GM23248 (cell line): ENCODE measurements around the gene GSTM2.

Experiments used
- EZH2 ChIP-seq: fragments of 200-600 bp; sonication (generic); IDR thresholded peaks from 2 replicates; pipeline ENCODE4 v1.6.1; 2018; ENCODE audit warnings: antibody characterized with exemption, mild to moderate bottlenecking; ENCODE audit not compliant: insufficient read depth, poor library complexity, severe bottlenecking
- EZH2phosphoT487 ChIP-seq: fragments of 200-600 bp; sonication (generic); IDR thresholded peaks from 2 replicates; pipeline ENCODE4 v1.6.1; 2018; ENCODE audit warnings: antibody characterized with exemption, moderate library complexity, mild to moderate bottlenecking, low read depth; ENCODE audit not compliant: insufficient read depth

- no peak for TF ChIP-seq EZH2
- TF ChIP-seq EZH2phosphoT487: no peak
These were observed 1.5 kb downstream of the GSTM2 start for GRCh38 chr1:109669246-109669948.
